Activated naive CD4-positive, alpha-beta T cell treated with anti-CD3 and anti-CD28 coated beads, Interleukin-2, amount 50 U/mL, for 16 hours (primary cell): ENCODE measurements around the gene LEFTY1.

Source experiments
- DNase-seq: peaks from one replicate; pipeline ENCODE4 v3.0.0-alpha.2; 2020

The LEFTY1 gene

GRCh38 chr1:225871359-225872074, 17.4 kb downstream of the LEFTY1 start:
- DNase-seq = no peak

- DNase-seq = no peak
These were observed 18.0 kb downstream of the LEFTY1 start for GRCh38 chr1:225870911-225871310.

- no peak for DNase-seq
These were observed 20.2 kb downstream of the LEFTY1 start for GRCh38 chr1:225868631-225869330.

- no peak for DNase-seq
These were observed 22.0 kb downstream of the LEFTY1 start for GRCh38 chr1:225866981-225867380.

- DNase-seq = peak; percentile 81
These were observed 22.7 kb downstream of the LEFTY1 start for GRCh38 chr1:225866061-225866837.

- DNase-seq = no peak
These were observed 23.4 kb downstream of the LEFTY1 start for GRCh38 chr1:225865514-225865913.

GRCh38 chr1:225863167-225863566, 25.8 kb downstream of the LEFTY1 start:
- no peak for DNase-seq

- no peak for DNase-seq
These were observed 26.4 kb downstream of the LEFTY1 start for GRCh38 chr1:225862581-225862950.

- DNase-seq = no peak
These were observed 26.9 kb downstream of the LEFTY1 start for GRCh38 chr1:225861834-225862580.

- DNase-seq = no peak
These were observed 28.0 kb downstream of the LEFTY1 start for GRCh38 chr1:225860876-225861441.

- DNase-seq = no peak
These were observed 28.8 kb downstream of the LEFTY1 start for GRCh38 chr1:225860107-225860506.

GRCh38 chr1:225859151-225859550, 29.8 kb downstream of the LEFTY1 start:
- no peak for DNase-seq

- no peak for DNase-seq
These were observed 31.7 kb downstream of the LEFTY1 start for GRCh38 chr1:225857256-225857655.

GRCh38 chr1:225855503-225856300, 33.2 kb downstream of the LEFTY1 start:
- no peak for DNase-seq

- DNase-seq = no peak
These were observed 35.5 kb downstream of the LEFTY1 start for GRCh38 chr1:225853441-225853840.

- no peak for DNase-seq
These were observed 36.4 kb downstream of the LEFTY1 start for GRCh38 chr1:225852413-225853124.

GRCh38 chr1:225851805-225852204, 37.1 kb downstream of the LEFTY1 start:
- DNase-seq = no peak

- no peak for DNase-seq
These were observed 38.6 kb downstream of the LEFTY1 start for GRCh38 chr1:225850370-225850769.

- DNase-seq = no peak
These were observed 39.0 kb downstream of the LEFTY1 start for GRCh38 chr1:225849925-225850324.

GRCh38 chr1:225848030-225848955, 40.7 kb downstream of the LEFTY1 start:
- DNase-seq = no peak
